HepG2 (cell line): Measurements from ENCODE around the gene LCE2A. TPM values are rescaled to one million over a fixed set of nuclear protein-coding genes. Genes with fewer than 3 reads are reported as not detected.

Source experiments
- ATF1 ChIP-seq: IDR thresholded peaks from 2 replicates; pipeline ENCODE4 v1.6.1; 2016; ENCODE audit warnings: mild to moderate bottlenecking, control low read depth
- ELF3 ChIP-seq: IDR thresholded peaks from 2 replicates; pipeline ENCODE4 v1.6.1; 2016; ENCODE audit warnings: missing genetic modification reagents, missing compliant biosample characterization
- HNF4G ChIP-seq, 2 experiments: sonication (generic) in 1 of 2; formaldehyde crosslinking in 1 of 2; IDR thresholded peaks; 2 replicates each; pipeline versions ENCODE4 v1.4.0 to v1.6.1; 2011 to 2020; ENCODE audit warnings: borderline replicate concordance in 2 of 2, low read depth in 2 of 2, mild to moderate bottlenecking in 2 of 2, low read length in 1 of 2, missing genetic modification reagents in 1 of 2, moderate library complexity in 1 of 2
- IRX3 ChIP-seq: sonication (generic); formaldehyde crosslinking; IDR thresholded peaks from 2 replicates; pipeline ENCODE4 v1.8.1; 2023; ENCODE audit warnings: mild to moderate bottlenecking, low read depth, missing genetic modification reagents, borderline replicate concordance
- NCOA2 ChIP-seq: sonication (generic); formaldehyde crosslinking; IDR thresholded peaks from 2 replicates; pipeline ENCODE4 v1.8.0; 2022; ENCODE audit warnings: inconsistent platforms
- NR2C2 ChIP-seq: sonication (generic); formaldehyde crosslinking; IDR thresholded peaks from 2 replicates; pipeline ENCODE4 v1.4.0; 2020; ENCODE audit warnings: missing genetic modification reagents, mild to moderate bottlenecking, moderate library complexity, borderline replicate concordance
- RBM39 ChIP-seq: fragments of 200-400 bp; formaldehyde crosslinking; IDR thresholded peaks from one replicate; pipeline ENCODE4 v1.6.1; 2018; ENCODE audit warnings: antibody characterized with exemption, mild to moderate bottlenecking, low read depth, low read length; ENCODE audit not compliant: poor library complexity, severe bottlenecking
- RXRA ChIP-seq: sonication (generic); formaldehyde crosslinking; IDR thresholded peaks from 2 replicates; pipeline ENCODE4 v1.5.1; 2020; ENCODE audit warnings: missing genetic modification reagents
- SKI ChIP-seq: fragments of 450-650 bp; IDR thresholded peaks from one replicate; pipeline ENCODE4 v1.6.1; 2018; ENCODE audit warnings: mild to moderate bottlenecking; ENCODE audit not compliant: partially characterized antibody
- SOX6 ChIP-seq, 2 experiments: fragments of 450-650 bp in 1 of 2; sonication (generic) in 1 of 2; formaldehyde crosslinking in 1 of 2; IDR thresholded peaks; 2 replicates each; pipeline versions ENCODE4 v1.4.0 to v1.6.1; 2017 to 2020; ENCODE audit warnings: antibody characterized with exemption in 1 of 2, mild to moderate bottlenecking in 1 of 2, missing genetic modification reagents in 1 of 2
- ZNF430 ChIP-seq: sonication (generic); formaldehyde crosslinking; IDR thresholded peaks from 2 replicates; pipeline ENCODE4 v1.9.0; 2021; ENCODE audit warnings: mild to moderate bottlenecking, missing genetic modification reagents
- ZNF468 ChIP-seq: sonication (generic); formaldehyde crosslinking; IDR thresholded peaks from 2 replicates; pipeline ENCODE4 v1.8.0; 2022; ENCODE audit warnings: mild to moderate bottlenecking, moderate library complexity, missing genetic modification reagents
- ZNF513 ChIP-seq: sonication (generic); formaldehyde crosslinking; conservative IDR thresholded peaks from 2 replicates; pipeline ENCODE4 v1.5.0; 2020; ENCODE audit warnings: missing genetic modification reagents
- ZNF556 ChIP-seq: sonication (generic); formaldehyde crosslinking; IDR thresholded peaks from 2 replicates; pipeline ENCODE4 v1.4.0; 2020; ENCODE audit warnings: mild to moderate bottlenecking, missing genetic modification reagents, borderline replicate concordance
- ZNF567 ChIP-seq: sonication (generic); formaldehyde crosslinking; IDR thresholded peaks from 2 replicates; pipeline ENCODE4 v1.8.1; 2023; ENCODE audit warnings: mild to moderate bottlenecking, missing genetic modification reagents, borderline replicate concordance
- ZSCAN31 ChIP-seq: sonication (generic); formaldehyde crosslinking; IDR thresholded peaks from 2 replicates; pipeline ENCODE4 v1.5.0; 2020; ENCODE audit warnings: low read depth, mild to moderate bottlenecking, missing genetic modification reagents
- polyA plus RNA-seq, 8 experiments: library from polyadenylated mRNA; depleted of rRNA in 3 of 8; stranded (reverse) in 7 of 8; unstranded in 1 of 8; fragments of >200 nt; fragmentation: Illumina TruSeq in 4 of 8; extraction: Trizol in 4 of 8; gene quantifications; 2 replicates each; pipeline versions ENCODE4 v1.2.1 to v1.2.3, GENCODE V29; 2011 to 2016; ENCODE audit warnings: low read depth in 4 of 8, missing spikeins in 1 of 8, mixed read lengths in 1 of 8; ENCODE audit not compliant: insufficient read depth in 1 of 8
- total RNA-seq, 5 experiments: library from RNA; depleted of rRNA; stranded (reverse); fragments of >200 nt; fragmentation: Illumina TruSeq; extraction: Trizol; gene quantifications; 2 replicates each; pipeline ENCODE4 v1.2.3, GENCODE V29; 2016; ENCODE audit warnings: low read depth in 1 of 5
- TF ChIP-seq, protein P1 (sequence below), 2 experiments: sonication (generic) in 1 of 2; formaldehyde crosslinking in 1 of 2; IDR thresholded peaks; 2 replicates each; pipeline versions ENCODE4 v1.6.1 to v1.9.0; 2014 to 2022; ENCODE audit warnings: antibody characterized with exemption in 1 of 2, borderline replicate concordance in 1 of 2, inconsistent platforms in 1 of 2, low read depth in 1 of 2, missing genetic modification reagents in 1 of 2
- TF ChIP-seq, protein P2 (sequence below): sonication (generic); formaldehyde crosslinking; IDR thresholded peaks from 2 replicates; pipeline ENCODE4 v1.4.0; 2020; ENCODE audit warnings: mild to moderate bottlenecking, missing genetic modification reagents
- TF ChIP-seq, protein P3 (sequence below): sonication (generic); formaldehyde crosslinking; IDR thresholded peaks from 2 replicates; pipeline ENCODE4 v1.4.0; 2020; ENCODE audit warnings: missing genetic modification reagents, borderline replicate concordance

LCE2A gene
- total and polyA plus RNA-seq, 2 of the 13 experiments (the other 11 are each of a cell fraction or from before 2014, with no cell fraction given), result not detected

DNA sequence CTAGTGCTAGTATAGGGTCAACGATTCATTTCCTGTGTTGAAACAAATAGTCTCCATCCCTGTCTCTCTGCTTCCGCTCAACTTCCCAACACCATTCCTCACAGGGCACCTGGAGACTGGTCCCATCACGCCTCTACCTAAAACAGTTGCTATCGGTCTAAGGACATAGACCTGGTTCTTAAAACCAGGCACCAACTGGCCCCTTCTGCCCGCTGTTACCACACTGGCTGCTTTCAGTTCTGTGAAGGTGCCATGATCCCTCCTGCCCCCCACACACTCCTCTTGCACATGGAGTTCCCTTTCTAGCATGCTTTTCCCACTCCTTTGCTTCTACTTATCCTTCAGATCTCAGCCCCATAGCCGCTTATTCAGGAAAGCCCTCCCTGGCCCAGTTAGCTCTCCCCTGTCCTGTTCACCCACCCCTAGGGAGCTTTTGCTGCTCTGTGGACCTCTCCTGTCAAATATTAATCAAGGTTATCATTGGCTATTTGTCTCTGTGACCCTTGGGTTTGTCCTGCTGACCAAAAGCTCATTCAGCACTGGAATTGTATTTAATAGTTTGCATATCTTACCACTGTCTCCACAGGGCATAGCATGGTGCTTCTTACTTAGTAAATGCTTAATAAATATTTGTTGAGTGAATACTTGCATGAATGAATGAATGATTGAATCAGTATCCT is 47.8 kb downstream of the LCE2A start (continued):
- TF ChIP-seq HNF4G (IDR thresholded peaks at IDR 0.05; ENCODE audit: borderline replicate concordance, low read depth, low read length), result no peak
- TF ChIP-seq HNF4G (CRISPR knock-in tag; IDR thresholded peaks at IDR 0.05; ENCODE audit: borderline replicate concordance, low read depth), result no peak
- TF ChIP-seq, protein P1, sequence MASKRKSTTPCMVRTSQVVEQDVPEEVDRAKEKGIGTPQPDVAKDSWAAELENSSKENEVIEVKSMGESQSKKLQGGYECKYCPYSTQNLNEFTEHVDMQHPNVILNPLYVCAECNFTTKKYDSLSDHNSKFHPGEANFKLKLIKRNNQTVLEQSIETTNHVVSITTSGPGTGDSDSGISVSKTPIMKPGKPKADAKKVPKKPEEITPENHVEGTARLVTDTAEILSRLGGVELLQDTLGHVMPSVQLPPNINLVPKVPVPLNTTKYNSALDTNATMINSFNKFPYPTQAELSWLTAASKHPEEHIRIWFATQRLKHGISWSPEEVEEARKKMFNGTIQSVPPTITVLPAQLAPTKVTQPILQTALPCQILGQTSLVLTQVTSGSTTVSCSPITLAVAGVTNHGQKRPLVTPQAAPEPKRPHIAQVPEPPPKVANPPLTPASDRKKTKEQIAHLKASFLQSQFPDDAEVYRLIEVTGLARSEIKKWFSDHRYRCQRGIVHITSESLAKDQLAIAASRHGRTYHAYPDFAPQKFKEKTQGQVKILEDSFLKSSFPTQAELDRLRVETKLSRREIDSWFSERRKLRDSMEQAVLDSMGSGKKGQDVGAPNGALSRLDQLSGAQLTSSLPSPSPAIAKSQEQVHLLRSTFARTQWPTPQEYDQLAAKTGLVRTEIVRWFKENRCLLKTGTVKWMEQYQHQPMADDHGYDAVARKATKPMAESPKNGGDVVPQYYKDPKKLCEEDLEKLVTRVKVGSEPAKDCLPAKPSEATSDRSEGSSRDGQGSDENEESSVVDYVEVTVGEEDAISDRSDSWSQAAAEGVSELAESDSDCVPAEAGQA (IDR thresholded peaks at IDR 0.05; ENCODE audit: low read depth), result no peak
- TF ChIP-seq, protein P1 (CRISPR knock-in tag; IDR thresholded peaks at IDR 0.05; ENCODE audit: borderline replicate concordance), result no peak
- no peak for TF ChIP-seq ZSCAN31 (CRISPR knock-in tag)
- no peak for TF ChIP-seq ZNF468 (CRISPR knock-in tag)
- no peak for TF ChIP-seq ELF3
- TF ChIP-seq NR2C2, result peak; percentile 52; the same call in 1 of the 2 replicates
- no peak for TF ChIP-seq RBM39
- TF ChIP-seq NCOA2 (CRISPR knock-in tag), result no peak
- TF ChIP-seq ATF1 (CRISPR knock-in tag), result no peak
- TF ChIP-seq ZNF567, result no peak
- TF ChIP-seq, protein P2, sequence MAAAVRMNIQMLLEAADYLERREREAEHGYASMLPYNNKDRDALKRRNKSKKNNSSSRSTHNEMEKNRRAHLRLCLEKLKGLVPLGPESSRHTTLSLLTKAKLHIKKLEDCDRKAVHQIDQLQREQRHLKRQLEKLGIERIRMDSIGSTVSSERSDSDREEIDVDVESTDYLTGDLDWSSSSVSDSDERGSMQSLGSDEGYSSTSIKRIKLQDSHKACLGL (CRISPR knock-in tag), result no peak
- TF ChIP-seq ZNF513 (CRISPR knock-in tag), result no peak
- no peak for TF ChIP-seq SKI
- no peak for TF ChIP-seq SOX6 (IDR thresholded peaks at IDR 0.05)
- TF ChIP-seq SOX6 (CRISPR knock-in tag; IDR thresholded peaks at IDR 0.05), result peak; percentile 82
- no peak for TF ChIP-seq ZNF556 (CRISPR knock-in tag)
- TF ChIP-seq RXRA (CRISPR knock-in tag), result no peak
- TF ChIP-seq IRX3 (CRISPR knock-in tag), result no peak
- no peak for TF ChIP-seq ZNF430 (CRISPR knock-in tag)
- TF ChIP-seq, protein P3, sequence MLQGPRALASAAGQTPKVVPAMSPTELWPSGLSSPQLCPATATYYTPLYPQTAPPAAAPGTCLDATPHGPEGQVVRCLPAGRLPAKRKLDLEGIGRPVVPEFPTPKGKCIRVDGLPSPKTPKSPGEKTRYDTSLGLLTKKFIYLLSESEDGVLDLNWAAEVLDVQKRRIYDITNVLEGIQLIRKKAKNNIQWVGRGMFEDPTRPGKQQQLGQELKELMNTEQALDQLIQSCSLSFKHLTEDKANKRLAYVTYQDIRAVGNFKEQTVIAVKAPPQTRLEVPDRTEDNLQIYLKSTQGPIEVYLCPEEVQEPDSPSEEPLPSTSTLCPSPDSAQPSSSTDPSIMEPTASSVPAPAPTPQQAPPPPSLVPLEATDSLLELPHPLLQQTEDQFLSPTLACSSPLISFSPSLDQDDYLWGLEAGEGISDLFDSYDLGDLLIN, result no peak
